ENCODE measurements around the gene DLG2. TPM values are rescaled to one million over a fixed set of nuclear protein-coding genes. Genes with fewer than 3 reads are reported as not detected.

DLG2 gene
- total RNA-seq, 4 donors from 2014 or later: 7.3 to 14.1 (median 11.1) TPM

GRCh38 chr11:83773950-83774880, 1852.9 kb downstream of the DLG2 start:
- H3K27ac ChIP-seq (replicated peaks in 1 of 4): no peak overlapping the region
- DNase-seq (ENCODE audit: extremely low spot score): no peak
- intact Hi-C loops (cut with DNase I): no loop called here
- no peaks in the 10 kb centered on the region for H3K27me3 ChIP-seq
- H3K36me3 ChIP-seq: no peaks in the 10 kb centered on the region
- no peaks in the 10 kb centered on the region for H3K9me3 ChIP-seq
- H3K4me1 ChIP-seq: no peaks in the 10 kb centered on the region
- TF ChIP-seq EP300 (IDR thresholded peaks at IDR 0.05) (no peak), CTCF (IDR thresholded peaks at IDR 0.05) (no peak), POLR2A (IDR thresholded peaks at IDR 0.05; ENCODE audit: low read depth) (no peak), POLR2AphosphoS5 (IDR thresholded peaks at IDR 0.05) (no peak)
- H3K4me3 ChIP-seq: no peak overlapping the region
- 80% methylated on average over 7 of the region's 7 CpGs for WGBS

- Histone ChIP-seq H3K27me3 (no peaks in the 10 kb centered on the region), H3K4me3 (no peak overlapping the region), H3K4me1 (no peaks in the 10 kb centered on the region), H3K27ac (replicated peaks in 1 of 4) (no peak overlapping the region), H3K36me3 (no peaks in the 10 kb centered on the region), H3K9me3 (no peaks in the 10 kb centered on the region)
- DNase-seq (ENCODE audit: extremely low spot score): no peak
- TF ChIP-seq POLR2AphosphoS5 (IDR thresholded peaks at IDR 0.05) (no peak), CTCF (IDR thresholded peaks at IDR 0.05) (no peak), EP300 (IDR thresholded peaks at IDR 0.05) (no peak), POLR2A (IDR thresholded peaks at IDR 0.05; ENCODE audit: low read depth) (no peak)
- intact Hi-C loops (cut with DNase I): no loop called here
- WGBS: 68% methylated on average over 3 of the region's 3 CpGs
These were observed 1858.7 kb downstream of the DLG2 start for GRCh38 chr11:83768489-83768888.

- TF ChIP-seq EP300 (IDR thresholded peaks at IDR 0.05) (no peak), CTCF (IDR thresholded peaks at IDR 0.05) (no peak), POLR2A (IDR thresholded peaks at IDR 0.05; ENCODE audit: low read depth) (no peak), POLR2AphosphoS5 (IDR thresholded peaks at IDR 0.05) (no peak)
- Histone ChIP-seq H3K9me3 (no peaks in the 10 kb centered on the region), H3K36me3 (no peaks in the 10 kb centered on the region), H3K4me3 (no peak overlapping the region), H3K27me3 (no peaks in the 10 kb centered on the region), H3K27ac (replicated peaks in 1 of 4) (no peak overlapping the region), H3K4me1 (no peaks in the 10 kb centered on the region)
- intact Hi-C loops (cut with DNase I): no loop called here
- no peak for DNase-seq (ENCODE audit: extremely low spot score)
- 97% methylated on average over 4 of the region's 4 CpGs for WGBS
These were observed 1860.2 kb downstream of the DLG2 start for GRCh38 chr11:83766932-83767331.

- Histone ChIP-seq H3K36me3 (no peaks in the 10 kb centered on the region), H3K27me3 (no peaks in the 10 kb centered on the region), H3K9me3 (no peaks in the 10 kb centered on the region), H3K27ac (replicated peaks in 1 of 4) (no peak overlapping the region), H3K4me1 (no peaks in the 10 kb centered on the region), H3K4me3 (no peak overlapping the region)
- TF ChIP-seq POLR2A (IDR thresholded peaks at IDR 0.05; ENCODE audit: low read depth) (no peak), EP300 (IDR thresholded peaks at IDR 0.05) (no peak), CTCF (IDR thresholded peaks at IDR 0.05) (no peak), POLR2AphosphoS5 (IDR thresholded peaks at IDR 0.05) (no peak)
- WGBS: 48% methylated on average over 2 of the region's 2 CpGs
- DNase-seq (ENCODE audit: extremely low spot score): no peak
- intact Hi-C loops (cut with DNase I): no loop called here
These were observed 1862.5 kb downstream of the DLG2 start for GRCh38 chr11:83764643-83765042.
